ENCODE measurements around the gene BLOC1S1.
"Not testable (repeated sequence)": the region's sequence is repeated elsewhere in the genome, so short reads cannot be mapped to it uniquely, and the experiment has no call there.

BLOC1S1 gene

GRCh38 chr12:55755246-55755645, 39.4 kb downstream of the BLOC1S1 start:
- DNase-seq (ENCODE audit: low spot score) (no peak), ATAC-seq (ENCODE audit: low read depth) (no peak)
- TF ChIP-seq CTCF (IDR thresholded peaks at IDR 0.05; ENCODE audit: poor library complexity, severe bottlenecking) = no peak
- H3K36me3 ChIP-seq (ENCODE audit: low read depth) = peaks cover 91% of the 10 kb centered on the region
- no peaks in the 10 kb centered on the region for H3K4me1 ChIP-seq (ENCODE audit: insufficient read depth, poor library complexity, severe bottlenecking)
- no peaks in the 10 kb centered on the region for H3K9me3 ChIP-seq (ENCODE audit: severe bottlenecking)
- no peaks in the 10 kb centered on the region for H3K27me3 ChIP-seq (ENCODE audit: insufficient read depth, poor library complexity, severe bottlenecking)
- H3K27ac ChIP-seq (ENCODE audit: poor library complexity, severe bottlenecking) = no peak overlapping the region
- no peak overlapping the region for H3K4me3 ChIP-seq (ENCODE audit: severe bottlenecking)

GRCh38 chr12:55757701-55758100, 41.9 kb downstream of the BLOC1S1 start:
- Histone ChIP-seq H3K27me3 (ENCODE audit: insufficient read depth, poor library complexity, severe bottlenecking) (no peaks in the 10 kb centered on the region), H3K9me3 (ENCODE audit: severe bottlenecking) (no peaks in the 10 kb centered on the region), H3K36me3 (ENCODE audit: low read depth) (peaks cover 88% of the 10 kb centered on the region), H3K4me1 (ENCODE audit: insufficient read depth, poor library complexity, severe bottlenecking) (no peaks in the 10 kb centered on the region), H3K4me3 (ENCODE audit: severe bottlenecking) (no peak overlapping the region), H3K27ac (ENCODE audit: poor library complexity, severe bottlenecking) (no peak overlapping the region)
- DNase-seq (ENCODE audit: low spot score) (no peak), ATAC-seq (ENCODE audit: low read depth) (no peak)
- no peak for TF ChIP-seq CTCF (IDR thresholded peaks at IDR 0.05; ENCODE audit: poor library complexity, severe bottlenecking)

GRCh38 chr12:55758575-55758974, 42.7 kb downstream of the BLOC1S1 start:
- not testable (repeated sequence) for H3K27me3 ChIP-seq (ENCODE audit: insufficient read depth, poor library complexity, severe bottlenecking)
- peaks cover 87% of the 10 kb centered on the region for H3K36me3 ChIP-seq (ENCODE audit: low read depth)

GRCh38 chr12:55760663-55761062, 44.8 kb downstream of the BLOC1S1 start:
- DNase-seq (ENCODE audit: low spot score) (no peak), ATAC-seq (ENCODE audit: low read depth) (no peak)
- Histone ChIP-seq H3K27me3 (ENCODE audit: insufficient read depth, poor library complexity, severe bottlenecking) (no peaks in the 10 kb centered on the region), H3K4me3 (ENCODE audit: severe bottlenecking) (no peak overlapping the region), H3K9me3 (ENCODE audit: severe bottlenecking) (no peaks in the 10 kb centered on the region), H3K27ac (ENCODE audit: poor library complexity, severe bottlenecking) (no peak overlapping the region), H3K36me3 (ENCODE audit: low read depth) (peaks cover 80% of the 10 kb centered on the region), H3K4me1 (ENCODE audit: insufficient read depth, poor library complexity, severe bottlenecking) (no peaks in the 10 kb centered on the region)
- no peak for TF ChIP-seq CTCF (IDR thresholded peaks at IDR 0.05; ENCODE audit: poor library complexity, severe bottlenecking)

More at GRCh38 chr12:55758575-55758974, 42.7 kb downstream of the BLOC1S1 start:
- not testable (repeated sequence) for ATAC-seq (ENCODE audit: low read depth); H3K9me3 ChIP-seq (ENCODE audit: severe bottlenecking); H3K4me1 ChIP-seq (ENCODE audit: insufficient read depth, poor library complexity, severe bottlenecking); DNase-seq (ENCODE audit: low spot score); H3K27ac ChIP-seq (ENCODE audit: poor library complexity, severe bottlenecking); H3K4me3 ChIP-seq (ENCODE audit: severe bottlenecking)

GRCh38 chr12:55762646-55763045, 46.8 kb downstream of the BLOC1S1 start:
- Histone ChIP-seq H3K4me1 (ENCODE audit: insufficient read depth, poor library complexity, severe bottlenecking) (no peaks in the 10 kb centered on the region), H3K9me3 (ENCODE audit: severe bottlenecking) (no peaks in the 10 kb centered on the region), H3K27me3 (ENCODE audit: insufficient read depth, poor library complexity, severe bottlenecking) (no peaks in the 10 kb centered on the region), H3K4me3 (ENCODE audit: severe bottlenecking) (no peak overlapping the region), H3K27ac (ENCODE audit: poor library complexity, severe bottlenecking) (no peak overlapping the region), H3K36me3 (ENCODE audit: low read depth) (peaks cover 73% of the 10 kb centered on the region)
- ATAC-seq (ENCODE audit: low read depth) (no peak), DNase-seq (ENCODE audit: low spot score) (no peak)
- TF ChIP-seq CTCF (IDR thresholded peaks at IDR 0.05; ENCODE audit: poor library complexity, severe bottlenecking) = no peak
